HG02798 (cell line): Measurements from ENCODE around the gene BST2.

Experiments
- ATAC-seq: cut with Tn5 transposase; IDR thresholded peaks from one replicate; pipeline ENCODE4 v1.9.1; 2021; ENCODE audit warnings: mild to moderate bottlenecking; ENCODE audit not compliant: unreplicated experiment, poor library complexity

Gene BST2, protein sequence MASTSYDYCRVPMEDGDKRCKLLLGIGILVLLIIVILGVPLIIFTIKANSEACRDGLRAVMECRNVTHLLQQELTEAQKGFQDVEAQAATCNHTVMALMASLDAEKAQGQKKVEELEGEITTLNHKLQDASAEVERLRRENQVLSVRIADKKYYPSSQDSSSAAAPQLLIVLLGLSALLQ

DNA sequence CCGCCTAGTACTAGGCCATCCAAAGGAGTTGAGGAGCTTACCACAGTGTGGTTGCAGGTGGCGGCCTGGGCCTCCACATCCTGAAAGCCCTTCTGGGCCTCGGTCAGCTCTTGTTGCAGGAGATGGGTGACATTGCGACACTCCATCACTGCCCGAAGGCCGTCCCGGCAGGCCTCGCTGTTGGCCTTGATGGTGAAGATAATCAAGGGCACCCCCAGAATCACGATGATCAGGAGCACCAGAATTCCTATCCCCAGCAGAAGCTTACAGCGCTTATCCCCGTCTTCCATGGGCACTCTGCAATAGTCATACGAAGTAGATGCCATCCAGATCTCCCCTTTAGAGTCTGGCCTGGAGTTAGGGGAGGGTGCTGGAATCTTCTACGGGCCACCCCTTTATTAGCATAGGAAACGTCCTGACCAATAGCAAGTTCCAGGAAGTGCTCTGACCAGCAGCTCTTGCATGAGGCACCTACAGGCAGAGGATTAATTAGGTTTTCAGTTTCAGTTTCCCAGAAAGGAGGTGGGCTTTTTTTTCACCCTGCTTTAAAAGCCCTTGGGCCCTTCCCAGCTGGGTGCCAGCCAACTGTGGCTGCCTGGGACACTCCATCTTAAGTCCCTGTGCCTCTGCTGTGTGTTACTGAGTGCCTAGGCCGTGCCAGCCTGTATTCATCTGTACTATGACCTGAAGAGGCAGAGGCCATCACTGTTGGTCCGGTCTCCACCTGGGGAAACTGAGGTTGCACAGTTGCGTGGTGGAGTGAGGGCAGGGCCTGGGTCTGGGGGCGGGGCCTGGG lies at the start of gene BST2:
BST2 (minus strand) TSS at position 381 of the 796 bp plus-strand sequence; CDS start at position 326, 55 bp downstream.
- ATAC-seq = peak; percentile 85

DNA sequence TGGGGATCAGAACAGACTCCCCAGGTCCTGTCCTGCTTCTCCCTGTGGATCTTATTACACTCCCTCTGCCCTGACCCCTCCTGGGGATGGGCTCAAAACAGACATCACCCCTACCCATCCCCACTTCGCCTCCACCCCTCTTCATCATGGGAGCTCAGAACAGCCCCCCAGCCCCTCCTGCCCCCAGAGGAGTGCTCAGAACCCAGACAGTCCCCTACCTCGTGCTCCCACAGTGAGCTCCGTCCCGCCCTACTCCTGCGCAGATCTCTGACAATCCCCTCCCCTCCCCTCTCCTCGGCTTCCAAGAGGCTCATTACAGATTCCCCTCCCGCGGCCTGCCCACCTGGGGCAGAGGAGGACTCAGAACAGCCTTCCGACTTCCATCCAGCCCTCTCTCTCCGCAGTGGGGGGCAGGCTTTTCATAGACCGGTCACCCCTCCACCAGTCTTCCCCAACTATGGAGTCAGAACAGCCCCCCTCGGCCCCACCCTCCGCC lies 49.2 kb upstream of the BST2 start:
- no peak for ATAC-seq

DNA sequence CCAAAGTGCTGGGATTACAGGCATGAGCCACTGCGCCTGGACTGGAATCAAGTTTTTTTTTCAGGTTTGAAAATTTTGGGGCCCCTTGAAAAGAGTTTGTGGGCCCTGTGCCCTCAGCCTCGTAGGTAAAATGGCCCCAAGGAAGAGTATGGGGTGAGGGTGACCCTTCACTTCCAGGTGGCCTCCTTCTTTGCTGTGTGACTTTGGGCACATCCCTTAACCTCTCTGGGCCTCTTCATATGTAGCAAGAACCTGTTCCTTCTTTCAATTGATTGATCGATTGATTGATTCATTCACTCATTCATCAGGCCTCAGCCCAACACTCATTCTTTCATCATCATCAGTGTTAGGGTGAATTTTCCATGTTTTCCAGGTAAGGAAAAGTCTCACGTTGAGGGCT lies 46.4 kb upstream of the BST2 start:
- ATAC-seq = no peak

DNA sequence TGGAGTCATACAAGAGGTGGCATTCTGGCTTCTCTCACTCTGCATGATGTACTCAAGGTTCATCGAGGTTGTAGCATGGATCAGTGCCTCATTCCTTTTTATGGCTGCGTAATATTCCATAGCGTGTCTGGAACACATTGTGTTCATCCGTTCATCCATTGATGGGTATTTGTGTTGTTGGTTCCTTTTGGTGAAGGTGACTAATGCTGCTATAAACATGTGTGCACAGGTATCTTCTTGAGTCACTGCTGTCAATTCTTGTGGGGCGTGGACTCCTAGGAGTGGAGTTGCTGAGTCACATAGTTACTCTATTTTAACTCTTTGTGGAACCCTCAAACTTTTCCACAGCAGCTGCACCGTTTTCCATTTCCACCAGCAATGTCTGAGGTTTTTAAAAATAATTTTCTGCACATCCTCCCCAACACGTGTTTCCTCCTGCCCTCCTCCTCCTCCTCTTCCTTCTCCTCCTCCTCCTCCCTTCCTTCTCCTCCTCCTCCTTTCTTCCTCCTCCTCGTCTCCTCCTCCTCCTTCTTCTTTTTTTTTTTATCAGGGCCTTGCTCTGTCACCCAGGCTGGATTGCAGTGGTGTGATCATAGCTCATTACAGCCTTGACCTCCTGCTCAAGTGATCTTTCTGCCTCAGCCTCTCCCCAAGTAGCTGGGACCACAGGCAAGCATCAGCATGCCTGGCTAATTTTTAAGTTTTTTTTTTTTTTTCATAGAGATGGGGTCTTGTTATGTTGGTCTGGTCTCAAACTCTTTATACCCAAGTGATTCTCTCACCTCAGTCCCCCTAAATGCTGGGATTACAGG lies 45.0 kb upstream of the BST2 start:
- no peak for ATAC-seq

DNA sequence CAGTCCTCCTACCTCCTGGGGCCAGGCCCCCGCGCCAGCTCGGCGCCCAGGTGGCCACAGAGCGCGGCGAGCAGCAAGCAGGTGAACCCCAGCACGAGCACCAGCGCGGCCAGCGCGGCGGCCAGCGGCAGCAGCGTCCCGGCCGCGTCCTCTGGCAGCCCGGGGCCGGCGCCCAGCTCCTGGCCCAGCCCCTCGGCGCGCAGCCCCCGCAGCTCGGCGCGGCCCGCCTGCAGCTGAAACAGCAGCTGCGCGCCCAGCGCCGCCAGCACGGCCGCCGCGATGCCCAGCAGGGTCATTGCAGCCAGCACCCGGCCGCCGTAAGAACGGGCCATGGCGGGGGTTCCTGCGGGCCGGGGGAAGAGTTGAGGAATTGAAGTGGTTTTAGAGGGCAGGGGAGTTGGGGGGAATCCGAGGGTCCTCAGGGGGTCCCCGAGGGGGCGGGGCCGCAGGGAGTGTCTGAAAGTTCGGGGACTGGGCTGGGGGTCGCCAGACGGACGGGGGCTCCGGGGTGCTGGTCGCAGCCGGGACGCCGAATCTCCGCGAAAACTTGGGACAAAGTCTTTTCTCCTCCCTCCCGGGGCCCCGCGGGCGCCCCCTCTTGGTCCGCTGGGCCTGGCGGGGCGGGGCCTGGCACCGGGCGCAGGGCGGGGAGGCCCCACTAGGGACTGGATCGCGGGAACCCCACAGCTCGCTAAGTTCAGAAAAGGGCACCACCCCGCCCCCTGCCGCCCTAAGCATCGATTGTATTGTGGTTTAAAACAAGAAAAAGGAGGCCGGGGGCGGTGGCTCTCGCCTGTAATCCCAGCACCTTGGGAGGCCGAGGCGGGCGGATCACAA lies 42.9 kb upstream of the BST2 start, which contains the start of gene TMEM221:
TMEM221 (minus strand) TSS at position 538 of the 837 bp plus-strand sequence; CDS start at position 332, 206 bp downstream.
- ATAC-seq = no peak

DNA sequence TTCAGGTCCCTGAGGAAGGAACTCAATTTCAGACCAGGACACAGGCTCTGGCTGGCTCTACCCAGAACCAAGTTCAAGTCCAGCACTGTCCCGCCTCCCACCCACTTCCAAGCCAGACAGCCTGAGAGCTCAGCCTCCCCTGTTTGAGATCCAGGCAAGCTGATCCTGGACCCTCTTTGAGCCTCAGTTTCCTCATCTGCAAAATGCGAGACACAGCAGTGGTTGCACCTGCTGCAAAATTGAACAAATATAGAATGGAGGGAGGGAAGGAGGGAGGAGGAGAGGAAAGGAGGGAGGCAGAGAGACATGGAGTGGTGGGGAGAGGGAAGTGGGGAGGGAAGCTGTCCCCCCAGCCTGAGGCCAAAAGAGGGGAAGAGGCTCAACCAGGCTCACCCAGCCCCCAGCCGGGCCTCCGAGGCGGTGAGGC lies 42.3 kb upstream of the BST2 start:
- no peak for ATAC-seq

DNA sequence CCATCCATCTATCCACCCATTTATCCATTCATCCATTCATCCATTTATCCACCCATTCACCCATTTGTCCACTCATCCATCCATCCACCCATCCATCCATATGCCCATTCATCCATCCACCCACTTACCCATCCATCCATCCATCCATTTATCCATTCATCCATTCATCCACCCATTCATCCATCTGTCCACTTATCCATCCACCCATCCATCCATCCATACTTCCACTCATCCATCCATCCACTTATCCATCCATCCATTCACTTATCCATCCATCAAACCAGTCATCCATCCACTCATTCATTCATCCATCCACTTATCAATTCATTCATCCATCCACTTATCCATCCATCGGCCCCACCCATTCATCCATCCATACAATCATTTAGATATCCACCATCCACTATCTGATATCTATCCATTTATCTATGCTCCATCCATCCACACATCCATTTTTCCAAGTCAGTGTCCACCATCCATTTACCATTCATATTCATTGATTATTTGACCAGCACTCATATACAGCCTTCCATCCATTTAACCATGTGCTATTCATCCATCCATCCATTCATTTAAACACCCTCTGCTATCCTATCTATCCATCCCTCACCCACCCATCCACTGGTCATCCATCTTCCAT lies 40.2 kb upstream of the BST2 start:
- ATAC-seq = no peak

DNA sequence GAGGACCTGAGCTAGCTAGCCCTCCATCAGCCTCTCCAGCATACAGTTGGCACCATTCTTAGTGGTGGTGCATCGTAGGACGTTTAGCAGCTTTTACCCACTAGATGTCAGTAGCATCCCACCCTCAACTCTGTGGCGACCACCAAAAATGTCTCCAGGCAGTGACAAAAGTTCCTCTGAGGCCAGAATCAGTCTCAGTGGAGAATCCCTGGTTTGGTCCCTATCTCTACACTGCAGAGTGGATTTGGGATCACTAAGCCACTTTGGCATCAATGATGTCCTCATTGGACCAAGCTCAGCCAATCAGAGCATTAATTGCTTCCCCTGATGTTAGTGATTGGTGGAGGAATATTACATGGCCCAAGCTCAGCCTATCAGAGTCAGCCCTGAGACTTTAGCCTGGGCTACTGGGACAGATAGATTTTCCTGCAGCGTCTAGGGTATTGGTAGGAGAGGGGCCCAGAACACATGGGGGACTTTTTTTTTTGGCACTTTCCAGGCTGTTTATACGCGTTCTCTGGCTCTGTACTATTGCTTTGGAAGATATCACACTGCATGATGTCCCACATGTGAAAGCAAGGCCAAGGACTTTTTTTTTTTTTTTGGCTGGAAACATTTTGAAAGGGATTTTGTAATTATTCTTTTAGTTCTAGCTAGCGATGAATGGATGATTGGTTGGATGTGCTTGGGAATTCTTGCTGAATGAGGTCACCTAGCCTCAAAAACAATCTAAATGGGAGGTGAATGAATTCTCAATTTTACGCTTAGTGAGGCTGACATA lies 36.0 kb upstream of the BST2 start:
- ATAC-seq = no peak

DNA sequence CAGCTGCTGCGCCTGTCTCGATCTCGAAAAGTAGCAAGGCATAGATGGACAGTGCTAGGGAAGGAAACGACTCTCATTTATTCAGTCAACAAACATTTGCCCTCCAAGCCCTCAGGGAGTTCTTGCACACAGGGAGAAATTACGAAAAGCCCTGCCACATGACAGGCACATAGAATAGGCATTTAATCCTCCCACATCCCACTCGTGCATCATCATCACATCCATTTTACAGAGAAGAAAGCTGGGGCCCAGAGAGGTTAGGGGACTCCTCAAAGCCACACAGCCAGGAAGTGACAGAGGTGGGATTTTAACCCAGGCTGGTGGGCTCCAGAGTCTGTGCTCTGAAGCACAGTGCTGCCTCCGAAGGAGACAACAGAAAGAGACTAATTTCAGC lies 31.4 kb upstream of the BST2 start:
- ATAC-seq = no peak

DNA sequence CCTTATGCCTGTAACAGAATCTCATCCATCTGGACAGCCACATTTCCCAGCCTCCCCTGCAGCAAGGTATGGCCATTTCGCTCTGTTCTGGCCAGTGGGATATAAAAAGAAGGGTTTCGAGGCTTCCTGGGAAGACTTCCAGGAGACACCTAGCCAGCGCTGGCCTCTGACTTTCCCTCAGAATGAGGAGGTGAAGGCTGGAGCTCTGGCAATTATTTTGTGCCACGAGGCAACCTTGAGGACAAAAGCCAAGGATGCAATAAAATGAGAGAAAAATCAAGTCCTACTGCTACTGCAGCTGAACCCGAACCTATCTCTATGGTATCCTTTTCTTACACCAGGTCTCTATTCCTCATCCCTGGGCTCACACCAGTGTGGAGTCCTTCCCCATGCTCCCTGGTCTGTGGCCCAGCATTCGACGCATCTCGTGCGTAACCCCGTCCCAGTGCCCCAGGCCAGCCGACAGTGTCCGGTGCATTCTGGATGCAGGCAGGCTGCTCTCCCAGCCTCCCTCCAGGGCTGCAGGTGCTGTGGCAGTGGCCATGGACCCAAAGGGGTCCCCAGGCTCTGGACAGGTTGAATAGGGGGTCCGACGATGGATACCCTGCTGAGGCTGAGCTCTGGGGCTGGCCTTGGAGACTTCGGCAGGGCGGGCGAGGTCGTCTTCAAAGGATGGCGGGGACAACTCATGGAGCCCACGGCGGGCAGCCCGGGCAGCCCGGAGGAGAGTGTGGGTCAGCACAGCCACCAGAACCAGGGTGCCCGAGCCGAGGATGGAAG lies 30.9 kb upstream of the BST2 start:
- no peak for ATAC-seq

DNA sequence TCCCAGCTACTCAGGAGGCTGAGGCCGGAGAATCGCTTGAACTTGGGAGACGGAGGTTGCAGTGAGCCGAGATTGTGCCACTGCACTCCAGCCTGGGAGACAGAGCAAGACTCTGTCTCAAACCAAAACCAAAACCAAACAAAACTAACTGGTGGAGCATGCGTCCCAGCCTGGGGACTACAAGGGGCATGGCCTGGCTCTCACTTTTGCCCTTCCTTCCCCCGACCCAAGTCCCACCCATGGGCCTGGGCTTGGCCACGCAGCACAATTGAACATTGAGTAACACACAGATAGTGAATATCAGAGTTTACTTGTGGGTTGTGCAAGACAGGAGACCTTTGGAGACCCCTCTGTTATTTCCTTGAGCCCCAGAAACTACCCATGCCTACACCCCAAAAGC lies 29.8 kb upstream of the BST2 start:
- ATAC-seq = no peak

DNA sequence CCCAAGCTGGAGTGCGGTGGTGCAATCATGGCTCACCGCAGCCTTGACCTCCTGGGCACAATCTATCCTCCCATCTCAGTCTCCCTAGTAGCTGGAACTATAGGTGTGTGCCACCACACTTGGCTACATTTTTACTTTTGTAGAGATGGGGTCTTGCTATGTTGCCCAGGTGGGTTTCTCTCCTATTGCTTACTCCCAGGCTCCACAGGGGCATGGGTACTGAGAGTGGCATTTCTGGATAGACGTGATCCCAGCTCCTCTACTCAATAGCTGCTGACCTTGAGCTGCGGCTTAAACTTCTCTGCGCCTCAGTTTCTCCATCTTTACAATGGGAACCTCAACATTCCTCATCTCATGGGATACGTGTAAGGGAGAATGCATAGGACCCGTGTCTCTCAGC lies 26.0 kb upstream of the BST2 start:
- ATAC-seq = no peak

DNA sequence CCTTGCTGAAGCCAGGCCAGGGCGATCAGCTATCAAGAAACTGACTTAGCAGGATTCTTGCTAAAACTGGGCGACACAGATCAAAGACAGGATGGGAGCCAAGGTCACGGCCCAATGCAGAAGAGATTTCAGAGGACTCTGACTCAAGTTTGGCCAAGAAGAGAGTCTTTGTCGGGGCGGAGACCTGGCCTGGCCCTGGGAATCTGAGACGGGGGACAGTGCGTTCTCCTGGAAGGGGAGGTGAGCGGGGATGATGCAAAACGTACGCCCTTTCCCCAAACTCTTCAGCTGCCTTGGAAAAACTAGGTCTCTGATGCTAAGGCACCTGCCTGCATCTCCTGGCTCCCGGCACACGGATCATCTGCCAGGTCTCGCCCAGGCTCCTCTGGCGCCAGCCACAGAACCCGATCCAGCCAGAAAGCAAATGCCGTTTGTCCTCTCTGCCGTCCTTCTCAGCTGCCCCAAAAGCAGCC lies 24.2 kb upstream of the BST2 start:
- no peak for ATAC-seq

DNA sequence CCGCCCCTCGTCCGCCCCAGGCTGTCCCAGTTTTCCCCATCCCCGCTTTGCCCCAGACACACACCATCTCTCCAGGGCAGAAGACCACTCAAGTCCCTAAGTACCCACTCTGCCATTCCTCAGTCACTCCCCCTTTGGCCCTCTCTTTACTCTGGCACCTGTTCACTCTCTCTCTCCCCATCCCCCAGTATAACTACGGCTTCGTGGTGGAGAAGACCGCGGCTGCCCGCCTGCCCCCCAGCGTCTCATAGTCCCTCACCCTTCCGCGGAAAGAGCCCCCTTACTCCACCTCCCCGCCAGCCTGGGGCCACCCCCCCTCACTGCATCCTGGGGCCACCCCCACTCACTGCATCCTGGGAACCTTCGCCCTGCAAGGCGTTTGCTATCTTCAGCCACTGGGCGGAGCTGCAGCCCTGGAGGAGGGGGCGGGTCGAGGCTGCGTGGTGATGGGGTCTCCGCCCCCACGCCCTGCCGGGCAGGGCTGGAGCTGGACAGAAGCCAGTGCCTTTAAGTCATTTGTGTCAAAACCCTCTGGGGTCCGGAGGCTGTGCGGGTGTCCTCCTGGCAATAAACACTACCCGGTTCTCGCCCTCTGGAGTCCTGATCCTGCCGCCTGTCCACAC lies 19.4 kb upstream of the BST2 start:
- ATAC-seq = no peak

DNA sequence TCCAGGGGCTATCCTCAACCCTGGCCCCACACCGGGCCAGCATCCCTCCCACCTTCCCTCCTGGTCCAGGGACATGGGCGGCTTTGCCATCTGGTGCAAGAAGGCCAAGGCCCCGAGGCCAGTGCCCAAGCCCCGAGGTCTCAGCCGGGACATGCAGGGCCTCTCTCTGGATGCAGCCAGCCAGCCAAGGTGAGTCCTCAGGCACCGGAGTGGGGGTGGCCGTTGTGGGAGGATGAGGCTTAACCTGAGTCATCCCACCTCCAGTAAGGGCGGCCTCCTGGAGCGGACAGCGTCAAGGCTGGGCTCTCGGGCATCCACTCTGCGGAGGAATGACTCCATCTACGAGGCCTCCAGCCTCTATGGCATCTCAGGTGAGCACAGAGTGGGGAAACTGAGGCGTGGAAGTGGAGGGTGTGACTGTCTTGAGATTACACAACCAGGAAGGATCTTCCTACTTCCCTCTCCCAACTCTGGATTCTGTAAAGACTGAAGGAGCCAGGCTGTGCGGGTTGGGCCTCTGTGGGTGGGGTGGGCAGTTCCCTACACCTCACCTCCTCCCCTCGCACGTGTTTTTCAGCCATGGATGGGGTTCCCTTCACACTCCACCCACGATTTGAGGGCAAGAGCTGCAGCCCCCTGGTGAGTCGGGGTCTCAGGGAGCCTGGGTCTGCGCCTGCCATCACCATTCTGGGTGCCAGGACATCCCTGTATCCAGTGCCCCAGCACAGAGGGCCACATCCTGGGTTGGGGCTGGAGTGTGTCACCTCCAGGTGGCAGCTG lies 18.2 kb upstream of the BST2 start:
- ATAC-seq = no peak

DNA sequence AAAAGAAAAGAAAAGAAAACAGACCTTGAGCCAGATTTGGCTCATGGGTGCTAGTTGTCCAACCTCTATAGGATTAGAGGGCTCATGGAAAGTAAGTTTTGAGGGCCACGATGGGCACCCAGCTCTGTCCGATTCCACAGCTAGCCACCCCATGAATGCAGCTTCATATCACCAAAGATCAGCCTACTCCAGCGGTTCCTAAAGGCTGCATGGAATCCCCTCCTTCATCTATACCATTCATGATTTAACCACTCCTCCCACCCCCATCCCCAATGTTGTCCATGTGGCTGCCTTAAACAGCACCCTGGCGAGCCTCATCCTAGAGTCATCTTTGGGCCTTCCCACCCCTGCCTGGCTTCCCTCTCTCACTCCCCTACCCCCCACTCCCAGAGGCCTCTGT lies 16.5 kb upstream of the BST2 start:
- ATAC-seq = no peak

DNA sequence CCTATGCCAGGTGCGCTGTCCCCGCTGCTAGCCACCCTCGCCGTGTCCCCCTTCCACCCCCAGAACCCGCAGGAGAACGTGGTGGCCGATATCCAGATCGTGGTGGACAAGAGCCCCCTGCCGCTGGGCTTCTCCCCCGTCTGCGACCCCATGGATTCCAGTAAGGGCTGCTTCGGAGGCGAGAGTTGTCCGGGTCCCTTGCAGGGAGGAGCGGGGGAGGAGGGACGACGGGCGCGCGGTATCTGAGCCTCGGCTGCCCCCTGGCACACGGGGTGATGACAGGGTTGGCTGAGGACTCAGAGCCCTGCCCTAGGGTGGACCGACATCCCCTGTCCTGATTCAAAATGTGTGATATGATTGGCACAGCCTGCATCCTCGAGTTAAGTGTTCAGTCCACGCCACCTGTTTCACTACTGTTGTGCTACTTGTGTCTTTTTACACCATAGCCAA lies 15.1 kb upstream of the BST2 start:
- no peak for ATAC-seq
